Measurements from ENCODE around the gene CASTOR1.

Gene CASTOR1

DNA sequence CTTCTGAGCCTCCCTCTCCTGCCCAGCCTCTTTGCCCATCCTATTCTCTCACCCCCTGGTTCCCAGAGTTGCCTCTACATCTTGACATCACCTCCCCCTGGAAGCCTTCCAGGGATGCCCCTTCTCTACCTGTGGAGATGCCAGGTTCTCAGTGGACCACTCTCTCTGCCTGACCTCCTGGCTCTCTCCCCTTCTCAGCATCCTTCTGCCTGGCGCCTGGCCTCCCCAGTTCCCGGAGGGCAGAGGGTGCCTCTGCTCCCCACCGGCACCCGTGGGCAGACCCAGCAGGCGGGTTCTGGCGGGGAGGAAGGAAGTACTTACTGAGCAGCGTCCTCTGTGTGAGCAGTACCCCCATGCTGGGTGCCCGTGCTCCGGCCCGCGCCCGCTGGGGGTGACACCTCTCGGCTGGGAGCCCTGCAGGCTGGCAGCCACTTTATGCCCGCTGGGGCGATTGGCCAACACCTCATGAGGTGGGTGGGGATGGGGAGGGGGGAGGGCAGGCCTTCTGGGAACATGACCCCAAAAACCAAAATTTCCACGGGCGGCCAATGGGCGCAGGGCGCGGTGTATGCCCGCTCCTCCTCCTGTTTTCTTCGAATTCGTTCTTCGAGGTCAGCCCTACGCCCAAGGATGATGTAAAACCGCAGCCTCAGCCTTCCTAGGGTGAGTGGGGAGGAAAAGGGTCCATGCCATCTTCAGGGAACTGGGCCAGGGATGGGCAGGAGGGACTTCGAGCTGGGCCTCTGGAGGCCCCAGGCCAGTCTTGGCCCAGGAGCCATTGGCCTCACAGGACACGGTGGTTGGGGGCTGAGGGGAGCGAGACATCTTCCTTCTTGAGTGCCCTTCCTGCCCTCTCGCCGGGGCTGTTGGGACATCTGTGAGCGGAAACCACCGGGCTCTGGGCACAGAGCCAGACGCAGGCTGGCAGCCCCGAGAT is 22.6 kb downstream of the CASTOR1 start, which contains the start of gene OSM:
TSS of gene OSM (minus strand) at position 407 of the 937 bp plus-strand sequence. CDS start at position 355, 52 bp downstream.
- TF ChIP-seq, protein P1, sequence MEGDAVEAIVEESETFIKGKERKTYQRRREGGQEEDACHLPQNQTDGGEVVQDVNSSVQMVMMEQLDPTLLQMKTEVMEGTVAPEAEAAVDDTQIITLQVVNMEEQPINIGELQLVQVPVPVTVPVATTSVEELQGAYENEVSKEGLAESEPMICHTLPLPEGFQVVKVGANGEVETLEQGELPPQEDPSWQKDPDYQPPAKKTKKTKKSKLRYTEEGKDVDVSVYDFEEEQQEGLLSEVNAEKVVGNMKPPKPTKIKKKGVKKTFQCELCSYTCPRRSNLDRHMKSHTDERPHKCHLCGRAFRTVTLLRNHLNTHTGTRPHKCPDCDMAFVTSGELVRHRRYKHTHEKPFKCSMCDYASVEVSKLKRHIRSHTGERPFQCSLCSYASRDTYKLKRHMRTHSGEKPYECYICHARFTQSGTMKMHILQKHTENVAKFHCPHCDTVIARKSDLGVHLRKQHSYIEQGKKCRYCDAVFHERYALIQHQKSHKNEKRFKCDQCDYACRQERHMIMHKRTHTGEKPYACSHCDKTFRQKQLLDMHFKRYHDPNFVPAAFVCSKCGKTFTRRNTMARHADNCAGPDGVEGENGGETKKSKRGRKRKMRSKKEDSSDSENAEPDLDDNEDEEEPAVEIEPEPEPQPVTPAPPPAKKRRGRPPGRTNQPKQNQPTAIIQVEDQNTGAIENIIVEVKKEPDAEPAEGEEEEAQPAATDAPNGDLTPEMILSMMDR (IDR thresholded peaks at IDR 0.05; ENCODE audit: extremely low read depth, missing control alignments), result no peak
- DNase-seq (ENCODE audit: low spot score), result no peak

DNA sequence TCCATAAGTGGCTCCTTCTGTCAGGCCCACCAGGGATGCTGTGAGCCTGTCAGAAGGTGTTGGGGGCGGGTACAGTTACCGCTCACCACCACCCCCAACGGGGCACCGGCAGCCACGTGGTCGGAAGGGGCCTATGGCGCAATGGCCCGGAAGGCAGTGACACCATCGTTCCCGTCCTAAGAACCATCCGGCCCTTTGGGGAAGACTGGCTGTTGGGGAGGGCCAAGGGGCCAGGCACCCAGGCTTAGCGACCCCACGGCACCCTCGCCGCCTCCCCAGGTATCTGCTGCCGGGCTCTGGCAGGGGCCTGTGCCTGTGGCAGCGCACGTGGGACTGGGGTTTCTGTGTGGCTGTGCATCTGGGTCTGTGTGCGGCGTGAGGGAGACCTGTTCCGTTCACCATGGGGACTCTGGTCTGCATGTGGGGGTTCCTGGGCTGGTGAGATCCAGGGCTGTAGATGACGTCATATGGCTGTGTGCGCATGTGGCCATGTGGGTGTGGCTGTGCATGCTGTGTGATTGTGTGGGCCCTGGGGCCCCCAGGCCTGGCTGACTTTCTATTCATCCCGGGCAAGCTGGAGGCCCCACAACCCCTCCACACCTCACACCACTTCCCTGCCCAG is 23.4 kb downstream of the CASTOR1 start:
- TF ChIP-seq, protein P1 (IDR thresholded peaks at IDR 0.05; ENCODE audit: extremely low read depth, missing control alignments), result no peak
- peak; percentile 87 for DNase-seq (ENCODE audit: low spot score)

DNA sequence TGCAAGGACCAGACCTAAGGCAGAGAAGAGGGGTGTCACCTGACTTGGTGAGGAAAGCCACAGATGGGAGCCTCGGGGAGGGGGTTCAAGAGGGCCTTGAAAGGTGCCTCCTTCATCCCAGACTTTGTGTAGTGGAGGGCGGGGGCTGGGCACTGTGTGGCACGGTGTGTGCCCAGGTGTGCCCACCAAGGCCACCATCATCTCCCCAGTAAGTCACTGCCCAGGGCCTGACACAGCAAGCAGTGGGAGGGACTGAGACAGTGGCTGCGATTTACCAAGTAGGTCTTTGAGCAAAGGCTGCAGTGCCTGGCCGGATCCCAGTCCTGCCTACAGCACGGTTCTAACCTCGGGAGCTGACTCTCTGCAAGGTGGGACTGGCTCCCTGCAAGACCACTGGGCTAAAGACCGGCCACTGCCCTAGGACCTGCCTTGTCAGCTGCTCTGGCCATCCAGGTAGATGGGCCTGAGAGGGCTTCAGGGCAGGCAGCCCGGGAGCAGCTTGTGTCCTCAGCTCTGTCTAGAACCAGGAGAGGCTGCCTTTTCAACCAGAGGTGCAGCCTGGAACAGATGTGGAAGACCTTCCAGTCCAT is 24.1 kb downstream of the CASTOR1 start:
- TF ChIP-seq, protein P1 (IDR thresholded peaks at IDR 0.05; ENCODE audit: extremely low read depth, missing control alignments), result no peak
- no peak for DNase-seq (ENCODE audit: low spot score)

DNA sequence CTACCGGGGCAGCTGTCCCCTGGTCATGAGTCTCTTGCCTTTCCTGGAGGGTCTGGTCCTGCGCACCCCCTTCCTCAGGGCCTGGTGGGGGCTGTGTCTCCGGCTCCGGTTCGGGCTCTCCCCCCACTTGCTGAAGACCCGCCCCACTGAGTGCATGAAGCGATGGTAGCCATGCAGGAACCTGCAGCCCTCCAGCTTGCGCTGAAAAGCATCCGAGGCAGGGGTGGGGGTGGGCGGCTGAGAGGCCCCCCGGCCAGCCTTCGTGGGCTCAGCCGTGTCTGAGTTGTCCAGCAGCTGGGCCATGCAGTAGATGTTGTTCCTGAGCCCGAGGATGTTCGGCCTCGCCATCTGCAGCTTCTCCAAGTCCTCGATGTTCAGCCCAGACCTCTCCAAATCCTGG is 25.4 kb downstream of the CASTOR1 start:
- TF ChIP-seq, protein P1 (IDR thresholded peaks at IDR 0.05; ENCODE audit: extremely low read depth, missing control alignments), result no peak

DNA sequence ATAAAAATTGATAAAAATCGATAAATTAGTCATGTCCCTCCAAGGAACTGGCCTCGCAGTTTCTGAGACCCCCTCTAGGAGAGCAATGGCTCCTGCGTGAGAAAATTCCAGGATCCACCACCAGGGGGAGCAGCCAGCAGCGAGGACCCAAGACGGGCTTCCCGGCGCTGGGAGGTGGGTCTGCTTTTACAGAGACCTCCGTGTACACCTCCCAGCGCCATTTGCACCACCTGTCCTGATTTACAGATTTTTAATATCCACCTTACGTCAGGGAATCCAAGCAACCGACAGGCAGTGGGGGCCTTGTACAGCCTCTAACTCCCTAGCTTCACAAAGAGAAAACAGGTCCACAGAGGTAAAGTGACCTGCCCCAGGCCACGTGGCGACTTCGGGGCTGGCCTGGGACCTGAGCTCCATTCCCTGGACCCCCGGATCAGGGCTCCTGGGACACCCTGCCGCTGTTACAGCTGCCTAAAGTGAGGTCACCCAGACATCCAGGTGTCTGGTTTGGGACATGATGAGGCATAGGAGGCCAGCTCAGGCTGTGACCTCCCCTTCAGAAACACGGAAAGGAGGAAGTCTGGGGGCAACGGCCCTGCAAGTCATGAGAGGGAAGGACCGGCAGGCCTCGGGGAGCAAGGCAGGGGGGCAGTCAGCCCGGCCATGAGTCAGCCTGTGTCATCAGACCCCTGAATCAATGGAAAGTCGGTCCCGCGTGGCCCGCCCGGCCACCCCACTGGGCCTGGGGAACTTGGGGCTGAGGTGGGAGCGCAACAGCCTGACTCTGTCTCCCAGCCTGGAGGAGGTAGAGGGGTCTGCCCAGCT is 26.2 kb downstream of the CASTOR1 start:
- peak; percentile 83 for DNase-seq (ENCODE audit: low spot score)
- TF ChIP-seq, protein P1 (IDR thresholded peaks at IDR 0.05; ENCODE audit: extremely low read depth, missing control alignments), result peak; percentile 75

More for the DNA sequence above, 25.4 kb downstream of the CASTOR1 start:
- DNase-seq (ENCODE audit: low spot score), result no peak

DNA sequence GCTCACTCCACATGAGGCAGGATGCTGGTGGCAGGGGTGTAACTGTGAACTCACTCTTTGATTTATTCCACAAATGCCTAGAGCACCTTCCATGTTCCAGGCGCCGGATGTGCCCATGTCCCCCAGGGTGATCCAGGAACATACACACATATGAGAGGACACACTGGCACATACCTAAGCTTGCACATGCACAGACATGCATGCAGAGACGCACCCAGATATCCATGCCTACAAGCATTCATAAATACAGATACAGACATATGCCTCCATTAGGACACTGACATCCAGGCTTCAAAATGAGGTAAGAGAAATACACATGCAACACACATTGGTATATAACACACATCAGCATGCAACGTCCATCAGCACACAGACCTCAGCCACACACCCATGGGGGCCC is 27.2 kb downstream of the CASTOR1 start:
- TF ChIP-seq, protein P1 (IDR thresholded peaks at IDR 0.05; ENCODE audit: extremely low read depth, missing control alignments), result no peak
- no peak for DNase-seq (ENCODE audit: low spot score)
